Medulla oblongata (tissue), 1 donor: ENCODE data around the gene PCGF3.

ENCODE experiments used
- DNase-seq: peaks from one replicate; pipeline ENCODE4 v3.0.0-alpha.2; 2015; ENCODE audit errors: extremely low spot score

Gene PCGF3

GRCh38 chr4:705278-706082 is at the start of gene PCGF3:
TSS of gene PCGF3 (plus strand) at chr4:705832. CDS start at chr4:733681, 27,849 bp downstream.
- DNase-seq, result peak; percentile 96

DNA sequence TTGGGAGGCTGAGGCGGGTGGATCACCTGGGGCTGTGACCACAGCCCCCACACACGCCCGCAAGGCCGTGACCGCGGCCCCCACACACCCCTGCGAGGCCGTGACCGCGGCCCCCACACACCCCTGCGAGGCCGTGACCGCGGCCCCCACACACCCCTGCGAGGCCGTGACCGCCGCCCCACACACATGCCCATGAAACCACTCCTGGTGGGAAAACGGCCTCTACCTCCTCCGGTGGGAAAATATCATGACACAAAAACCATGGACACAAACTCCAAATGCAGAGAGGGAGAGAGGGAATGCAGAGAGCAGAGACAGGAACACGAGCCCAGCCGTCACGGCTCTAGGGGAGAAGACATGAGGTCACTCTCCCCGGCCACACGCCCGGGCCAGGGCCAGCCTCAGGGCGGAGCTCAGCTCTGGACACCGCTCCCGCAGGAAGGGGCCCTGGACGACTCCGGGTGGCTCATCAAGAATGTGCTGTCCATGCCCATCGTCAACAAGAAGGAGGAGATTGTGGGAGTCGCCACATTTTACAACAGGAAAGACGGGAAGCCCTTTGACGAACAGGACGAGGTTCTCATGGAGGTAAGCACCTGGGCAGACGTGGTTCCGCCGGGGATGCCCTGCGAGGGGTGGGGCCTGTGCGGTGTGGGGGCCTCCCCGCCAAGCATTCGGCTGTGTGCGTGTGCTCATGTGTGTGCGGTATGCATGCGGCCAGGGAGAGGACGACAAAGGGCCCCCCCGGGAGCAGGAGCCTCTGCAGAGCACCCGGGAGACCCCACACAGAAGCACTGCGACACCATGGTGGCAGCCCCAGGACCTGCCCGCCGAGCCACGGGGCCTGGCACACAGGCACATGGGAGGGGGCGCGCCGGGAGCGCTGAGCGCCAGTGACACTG is 48.9 kb upstream of the PCGF3 start:
- no peak for DNase-seq

GRCh38 chr4:657338-657833 is 48.2 kb upstream of the PCGF3 start:
- no peak for DNase-seq

- DNase-seq, result no peak
These were observed 47.6 kb upstream of the PCGF3 start for GRCh38 chr4:657834-658667.

DNA sequence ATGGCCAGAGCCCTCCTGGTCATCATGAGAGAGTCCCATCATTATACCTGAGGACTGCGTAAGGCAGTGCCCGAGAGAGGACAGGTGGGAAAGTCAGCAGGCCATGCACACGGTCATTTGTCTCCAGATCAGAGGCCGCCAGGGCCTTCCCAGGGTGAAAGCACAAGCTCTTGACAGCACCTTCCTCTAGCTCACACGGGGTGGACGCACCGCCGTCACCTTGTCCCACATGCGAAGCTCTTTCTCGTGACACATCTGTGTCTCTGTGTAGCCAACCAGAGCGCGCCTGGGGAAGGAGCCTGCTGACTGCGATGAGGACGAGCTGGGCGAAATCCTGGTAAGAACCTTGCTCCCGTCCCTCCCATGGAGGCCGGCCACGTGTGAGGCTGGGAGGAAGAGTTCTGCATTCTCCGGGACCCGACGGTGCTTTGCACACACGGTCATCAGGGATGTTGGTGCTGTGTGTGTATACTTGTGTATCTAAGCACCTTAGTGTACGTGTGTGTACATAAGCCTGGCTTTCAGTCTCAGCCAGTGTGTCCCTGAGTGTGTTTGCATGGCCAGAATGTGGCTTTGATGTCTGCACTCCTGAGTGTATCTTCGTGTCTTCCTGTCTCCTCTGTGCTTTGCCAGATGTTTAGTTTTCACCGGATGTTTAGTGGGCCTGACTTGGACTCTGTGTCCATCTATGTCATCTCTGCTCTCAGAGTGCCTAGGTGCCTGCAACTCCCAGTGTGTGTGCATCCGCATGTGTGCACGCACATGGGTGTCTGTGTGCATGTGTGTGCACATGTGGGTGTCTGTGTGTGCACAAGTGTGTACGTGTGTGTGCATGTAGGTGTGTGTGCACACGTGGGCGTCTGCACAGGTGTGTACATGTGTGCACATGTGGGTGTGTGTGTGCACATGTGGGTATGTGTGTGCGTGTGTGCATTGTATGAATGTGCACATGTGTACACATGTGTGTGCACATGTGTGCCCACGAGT is 46.7 kb upstream of the PCGF3 start:
- DNase-seq, result no peak

DNA sequence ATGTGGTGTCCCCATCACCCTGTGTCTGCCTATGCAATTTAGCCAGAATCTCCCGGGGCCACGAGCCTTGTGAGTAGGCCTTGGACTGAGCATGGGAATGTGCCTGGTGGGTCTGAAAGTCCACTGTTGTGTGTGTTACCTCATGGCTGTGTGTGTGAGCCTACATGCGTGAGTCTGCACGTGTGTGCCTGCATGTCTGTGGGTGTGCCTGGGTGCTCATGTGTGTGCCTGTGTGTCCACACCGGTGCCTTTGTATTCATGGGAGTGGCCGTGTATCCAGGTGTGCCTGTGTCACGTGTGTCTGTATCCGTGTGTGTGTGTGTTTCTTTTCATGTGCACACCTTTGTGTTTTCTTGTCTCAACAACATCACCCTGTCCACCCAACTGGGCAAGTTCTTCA is 45.8 kb upstream of the PCGF3 start:
- DNase-seq, result no peak

DNA sequence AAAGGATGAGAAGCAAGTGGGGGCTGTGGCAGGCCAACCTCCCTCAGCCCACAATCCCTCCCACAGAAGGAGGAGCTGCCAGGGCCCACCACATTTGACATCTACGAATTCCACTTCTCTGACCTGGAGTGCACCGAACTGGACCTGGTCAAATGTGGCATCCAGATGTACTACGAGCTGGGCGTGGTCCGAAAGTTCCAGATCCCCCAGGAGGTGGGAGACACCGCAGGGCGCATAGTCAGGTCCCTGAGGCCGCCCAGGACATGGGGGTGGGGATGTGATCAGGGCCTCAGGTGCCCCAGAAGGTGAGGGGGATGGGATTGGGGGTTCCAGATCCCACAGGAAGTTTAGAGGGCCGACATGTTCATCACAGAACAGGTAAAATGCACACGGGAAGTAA is 45.2 kb upstream of the PCGF3 start:
- no peak for DNase-seq

GRCh38 chr4:661231-661630 is 44.4 kb upstream of the PCGF3 start:
- DNase-seq, result no peak

GRCh38 chr4:661881-662761 is 43.5 kb upstream of the PCGF3 start:
- DNase-seq, result no peak

- no peak for DNase-seq
These were observed 42.6 kb upstream of the PCGF3 start for GRCh38 chr4:663046-663437.

GRCh38 chr4:663438-664428 is 41.9 kb upstream of the PCGF3 start:
- peak; percentile 37 for DNase-seq

- DNase-seq, result no peak
These were observed 40.9 kb upstream of the PCGF3 start for GRCh38 chr4:664713-665231.

DNA sequence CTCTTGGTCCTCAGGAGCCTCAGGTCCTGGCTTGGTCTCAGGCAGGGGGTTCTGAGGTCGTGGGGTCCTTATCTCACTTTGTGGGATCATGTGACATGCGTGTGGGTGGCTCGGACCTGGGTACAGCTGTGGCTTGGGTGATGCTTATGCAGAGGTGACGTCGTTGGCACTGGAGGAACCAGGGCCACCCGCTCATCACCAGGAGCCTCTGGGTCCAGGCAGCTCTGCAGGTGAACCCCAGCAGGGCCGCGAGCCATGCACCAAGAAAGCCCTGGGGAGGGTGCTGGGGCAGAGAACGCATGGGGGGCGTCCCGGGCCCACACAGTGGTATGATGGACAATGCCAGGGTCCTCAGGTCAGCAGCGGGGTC is 40.3 kb upstream of the PCGF3 start:
- no peak for DNase-seq

GRCh38 chr4:665751-666435 is 39.7 kb upstream of the PCGF3 start:
- no peak for DNase-seq

GRCh38 chr4:666436-666810 is 39.2 kb upstream of the PCGF3 start:
- DNase-seq, result no peak

DNA sequence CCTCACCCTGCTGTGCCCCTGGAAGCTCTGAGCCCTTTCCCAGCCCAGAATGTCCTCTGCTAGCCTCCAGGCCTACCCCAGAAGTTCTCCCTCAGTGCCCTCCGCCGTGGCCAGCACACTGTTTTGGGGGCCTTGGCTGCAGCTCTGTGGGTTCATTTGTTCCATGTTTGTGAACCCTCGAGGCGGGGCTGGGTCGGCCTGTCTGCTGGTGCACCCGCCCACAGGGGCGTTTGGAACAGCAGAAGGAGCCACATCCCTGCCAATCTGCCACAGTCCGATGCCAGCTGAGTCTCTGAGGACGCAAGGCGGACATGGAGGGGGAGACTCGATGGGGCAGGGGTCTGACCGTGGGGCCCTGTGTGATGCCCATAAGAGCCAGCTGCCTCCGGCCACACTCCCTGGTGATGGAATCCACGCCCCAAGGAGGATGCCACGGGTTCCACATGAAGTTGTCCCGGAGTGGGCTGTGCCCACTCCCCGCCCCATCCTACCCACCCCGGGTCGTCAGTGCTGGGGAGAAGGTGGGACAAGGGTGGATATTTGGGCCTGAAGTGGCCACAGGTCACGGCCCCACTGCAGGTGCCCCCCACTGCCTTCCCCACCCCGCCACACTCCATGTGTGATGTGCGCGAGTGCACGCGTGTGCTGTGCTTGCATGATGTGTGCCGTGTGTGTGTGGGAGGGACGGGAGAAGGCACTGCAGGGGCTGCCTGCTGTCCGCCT is 38.6 kb upstream of the PCGF3 start:
- no peak for DNase-seq

- no peak for DNase-seq
These were observed 38.1 kb upstream of the PCGF3 start for GRCh38 chr4:667545-667925.
